Lower leg skin (tissue), 3 donors: Measurements from ENCODE around the gene CCHCR1.

Experiments
- POLR2A ChIP-seq, 2 donors: fragments of 450-650 bp; IDR thresholded peaks; one replicate each; pipeline ENCODE4 v1.6.1; 2016 to 2017; ENCODE audit warnings: antibody characterized with exemption in 2 of 2, mild to moderate bottlenecking in 1 of 2, moderate library complexity in 1 of 2
- TF ChIP-seq, protein P1 (sequence below), 3 donors: fragments of 450-650 bp; IDR thresholded peaks; one replicate each; pipeline ENCODE4 v1.5.1; 2016; ENCODE audit warnings: antibody characterized with exemption in 3 of 3, mild to moderate bottlenecking in 3 of 3, moderate library complexity in 2 of 3

DNA sequence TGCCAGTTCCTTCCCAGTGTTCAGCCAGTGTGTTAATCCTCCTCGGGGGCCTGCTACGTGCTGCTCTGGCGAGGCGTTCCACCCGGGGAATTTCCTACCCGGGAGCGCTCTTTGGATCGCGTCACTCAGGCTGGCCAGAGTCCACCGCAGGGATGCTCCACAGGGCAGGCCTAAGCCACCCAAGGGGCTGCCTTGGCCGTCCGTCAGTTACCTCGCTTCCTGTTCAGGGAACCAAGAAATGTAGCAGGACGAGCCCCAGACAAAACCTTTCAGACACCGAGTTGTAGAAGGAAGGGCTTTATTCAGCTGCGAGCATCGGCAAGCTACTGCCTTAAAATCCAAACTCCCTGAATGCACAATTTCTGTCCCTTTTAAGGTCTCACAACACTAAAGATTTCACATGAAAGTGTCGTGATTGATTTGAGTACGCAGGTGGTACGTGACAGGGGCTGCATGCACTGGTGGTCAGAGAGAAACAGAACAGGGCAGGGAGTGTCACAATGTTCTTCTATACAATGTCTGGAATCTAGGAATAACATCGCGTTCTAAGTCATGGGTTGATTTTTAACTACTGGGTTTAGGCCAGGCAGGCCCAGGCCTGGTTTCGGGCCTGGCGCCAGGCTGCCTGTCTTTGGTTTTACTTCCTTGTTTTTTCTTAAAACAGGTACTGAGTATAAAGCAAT, 28.6 kb upstream of the CCHCR1 start:
- TF ChIP-seq, protein P1, sequence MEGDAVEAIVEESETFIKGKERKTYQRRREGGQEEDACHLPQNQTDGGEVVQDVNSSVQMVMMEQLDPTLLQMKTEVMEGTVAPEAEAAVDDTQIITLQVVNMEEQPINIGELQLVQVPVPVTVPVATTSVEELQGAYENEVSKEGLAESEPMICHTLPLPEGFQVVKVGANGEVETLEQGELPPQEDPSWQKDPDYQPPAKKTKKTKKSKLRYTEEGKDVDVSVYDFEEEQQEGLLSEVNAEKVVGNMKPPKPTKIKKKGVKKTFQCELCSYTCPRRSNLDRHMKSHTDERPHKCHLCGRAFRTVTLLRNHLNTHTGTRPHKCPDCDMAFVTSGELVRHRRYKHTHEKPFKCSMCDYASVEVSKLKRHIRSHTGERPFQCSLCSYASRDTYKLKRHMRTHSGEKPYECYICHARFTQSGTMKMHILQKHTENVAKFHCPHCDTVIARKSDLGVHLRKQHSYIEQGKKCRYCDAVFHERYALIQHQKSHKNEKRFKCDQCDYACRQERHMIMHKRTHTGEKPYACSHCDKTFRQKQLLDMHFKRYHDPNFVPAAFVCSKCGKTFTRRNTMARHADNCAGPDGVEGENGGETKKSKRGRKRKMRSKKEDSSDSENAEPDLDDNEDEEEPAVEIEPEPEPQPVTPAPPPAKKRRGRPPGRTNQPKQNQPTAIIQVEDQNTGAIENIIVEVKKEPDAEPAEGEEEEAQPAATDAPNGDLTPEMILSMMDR (IDR thresholded peaks at IDR 0.05) = no peak
- no peak for TF ChIP-seq POLR2A (IDR thresholded peaks at IDR 0.05)
